Chondrocyte (in vitro differentiated cells): ENCODE data around the gene HMX1. TPM values are rescaled to one million over a fixed set of nuclear protein-coding genes. Genes with fewer than 3 reads are reported as not detected.

Experiments used
- DNase-seq: peaks from one replicate; pipeline ENCODE4 v3.0.0; 2021; ENCODE audit warnings: mixed read lengths, low spot score
- H3K27ac Mint-ChIP-seq: one replicate; pipeline ENCODE4 v1.8.0; 2021; ENCODE audit warnings: mild to moderate bottlenecking, moderate library complexity, mixed read lengths; ENCODE audit not compliant: unreplicated experiment
- H3K27me3 Mint-ChIP-seq: 2 replicates; pipeline ENCODE4 v1.8.0; 2021; ENCODE audit warnings: low read depth, mixed read lengths
- H3K36me3 Mint-ChIP-seq: 2 replicates; pipeline ENCODE4 v1.8.0; 2021; ENCODE audit warnings: low read depth, mixed read lengths
- H3K4me1 Mint-ChIP-seq: 2 replicates; pipeline ENCODE4 v1.8.0; 2021; ENCODE audit warnings: low read depth, mild to moderate bottlenecking, mixed read lengths
- H3K4me3 Mint-ChIP-seq: one replicate; pipeline ENCODE4 v1.8.0; 2021; ENCODE audit warnings: mild to moderate bottlenecking, moderate library complexity, mixed read lengths; ENCODE audit not compliant: unreplicated experiment
- H3K9me3 Mint-ChIP-seq: 2 replicates; pipeline ENCODE4 v1.8.0; 2021; ENCODE audit warnings: low read depth, mixed read lengths
- CTCF ChIP-seq: fragments of 200-600 bp; sonication (generic); IDR thresholded peaks from 2 replicates; pipeline ENCODE4 v1.5.0; 2021; ENCODE audit warnings: antibody characterized with exemption, mild to moderate bottlenecking, moderate library complexity
- total RNA-seq: library from RNA; stranded (reverse); gene quantifications from 3 replicates; pipeline ENCODE4 v1.2.1, GENCODE V29; 2021

HMX1 gene
- total RNA-seq, 1 donor from 2014 or later: not detected

GRCh38 chr4:8832113-8832915 lies 39.3 kb downstream of the HMX1 start:
- H3K4me1 Mint-ChIP-seq: no peaks in the 10 kb centered on the region
- no peak overlapping the region for H3K4me3 Mint-ChIP-seq
- TF ChIP-seq CTCF: no peak
- peaks cover 10% of the 10 kb centered on the region for H3K9me3 Mint-ChIP-seq
- peaks cover 31% of the 10 kb centered on the region for H3K27me3 Mint-ChIP-seq
- H3K27ac Mint-ChIP-seq: no peak overlapping the region
- DNase-seq: peak; percentile 79
- H3K36me3 Mint-ChIP-seq: no peaks in the 10 kb centered on the region

DNA sequence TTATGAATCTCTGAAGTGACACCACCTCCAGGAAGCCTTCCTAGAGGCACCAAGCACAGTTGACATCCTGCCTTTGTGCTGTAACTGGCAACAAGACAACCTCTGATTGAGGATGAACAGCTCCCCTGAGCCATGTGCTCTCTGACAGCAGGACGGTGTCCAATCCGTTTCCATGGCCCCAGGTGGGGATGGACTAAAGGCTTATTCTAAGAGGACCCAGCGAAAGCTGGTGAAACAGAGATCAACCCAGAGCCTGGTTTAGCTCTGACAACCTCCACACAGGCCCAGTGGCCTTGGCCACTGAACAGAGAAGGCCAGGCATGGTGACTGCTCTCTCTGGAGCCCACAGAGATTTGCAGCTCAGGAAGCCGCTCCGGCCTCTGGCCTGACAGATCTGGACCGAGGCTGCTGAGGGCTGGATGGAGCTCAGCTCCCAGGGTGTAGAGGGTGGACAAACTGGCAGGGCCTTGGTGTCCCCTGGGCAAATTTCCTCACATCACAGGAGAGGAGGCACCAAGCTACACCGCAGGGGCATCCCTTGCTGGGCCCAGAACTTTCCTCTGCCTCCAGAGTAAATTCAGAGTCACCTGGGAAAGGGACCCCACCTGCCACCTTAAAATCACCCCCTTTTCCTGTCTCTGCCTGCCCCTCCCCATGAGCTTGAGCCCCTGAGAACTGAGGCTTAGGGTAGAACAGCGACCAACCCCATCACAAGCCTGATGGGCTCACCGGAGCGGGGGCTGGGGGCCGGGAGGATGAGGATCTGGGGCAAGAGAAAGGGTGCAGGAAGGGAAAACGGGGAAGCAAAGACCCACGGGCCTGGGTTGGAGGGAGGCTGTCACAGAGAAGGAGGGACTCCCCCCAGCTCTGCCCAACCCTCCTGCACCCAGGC lies 40.2 kb downstream of the HMX1 start:
- H3K27me3 Mint-ChIP-seq: peaks cover 36% of the 10 kb centered on the region

GRCh38 chr4:8830611-8831200 lies 40.9 kb downstream of the HMX1 start:
- H3K27ac Mint-ChIP-seq: no peak overlapping the region
- H3K4me1 Mint-ChIP-seq: no peaks in the 10 kb centered on the region
- peaks cover 10% of the 10 kb centered on the region for H3K9me3 Mint-ChIP-seq
- no peak for TF ChIP-seq CTCF
- peak; percentile 87 for DNase-seq
- H3K27me3 Mint-ChIP-seq: peaks cover 37% of the 10 kb centered on the region
- no peak overlapping the region for H3K4me3 Mint-ChIP-seq
- no peaks in the 10 kb centered on the region for H3K36me3 Mint-ChIP-seq

More for the DNA sequence above, 40.2 kb downstream of the HMX1 start:
- no peak overlapping the region for H3K27ac Mint-ChIP-seq
- H3K4me3 Mint-ChIP-seq: no peak overlapping the region
- peak; percentile 75 for DNase-seq
- H3K4me1 Mint-ChIP-seq: no peaks in the 10 kb centered on the region
- TF ChIP-seq CTCF: no peak
- H3K9me3 Mint-ChIP-seq: peaks cover 10% of the 10 kb centered on the region
- H3K36me3 Mint-ChIP-seq: no peaks in the 10 kb centered on the region

GRCh38 chr4:8830056-8830455 lies 41.6 kb downstream of the HMX1 start:
- Mint-ChIP-seq H3K27me3 (peaks cover 38% of the 10 kb centered on the region), H3K27ac (no peak overlapping the region), H3K4me1 (no peaks in the 10 kb centered on the region), H3K4me3 (no peak overlapping the region), H3K36me3 (no peaks in the 10 kb centered on the region), H3K9me3 (peaks cover 10% of the 10 kb centered on the region)
- DNase-seq: peak; percentile 46
- no peak for TF ChIP-seq CTCF

DNA sequence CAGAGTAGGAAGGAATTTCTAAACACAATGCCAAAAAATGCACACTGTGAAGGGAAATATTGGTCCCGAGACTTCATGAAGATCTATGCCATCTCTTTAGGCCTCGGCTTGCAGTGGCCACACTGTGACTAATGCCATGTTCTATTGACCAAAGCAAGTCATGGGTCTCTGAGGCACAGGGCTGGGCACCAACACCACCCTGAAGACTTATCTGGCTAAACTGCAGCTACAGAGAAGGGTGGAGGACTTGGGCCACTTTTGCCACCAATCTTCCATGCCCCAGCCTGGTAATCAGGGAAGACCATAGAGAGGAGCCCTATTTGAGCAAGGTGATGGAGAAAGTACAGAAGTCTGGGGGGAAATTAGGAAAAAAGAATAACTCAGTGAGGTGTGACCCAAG lies 42.1 kb downstream of the HMX1 start:
- Mint-ChIP-seq H3K36me3 (no peaks in the 10 kb centered on the region), H3K4me1 (no peaks in the 10 kb centered on the region), H3K27me3 (peaks cover 34% of the 10 kb centered on the region), H3K4me3 (no peak overlapping the region), H3K9me3 (peaks cover 10% of the 10 kb centered on the region), H3K27ac (no peak overlapping the region)
- TF ChIP-seq CTCF: no peak
- peak; percentile 12 for DNase-seq
